Hepatocyte (in vitro differentiated cells): ENCODE measurements around the gene TTPAL.

ENCODE experiments used
- CTCF ChIP-seq: fragments of 200-600 bp; sonication (generic); IDR thresholded peaks from 2 replicates; pipeline ENCODE4 v1.5.1; 2016; ENCODE audit warnings: antibody characterized with exemption, mild to moderate bottlenecking; ENCODE audit not compliant: poor library complexity
- EZH2 ChIP-seq: fragments of 200-600 bp; sonication (generic); IDR thresholded peaks from 2 replicates; pipeline ENCODE4 v1.6.1; 2016; ENCODE audit warnings: antibody characterized with exemption, mild to moderate bottlenecking, borderline replicate concordance

GRCh38 chr20:44495257-44495656, 19.6 kb downstream of the TTPAL start:
- TF ChIP-seq CTCF (no peak), EZH2 (no peak)
